GM12878 (cell line): ENCODE results near the gene UNC5B. TPM values are rescaled to one million over a fixed set of nuclear protein-coding genes. Genes with fewer than 3 reads are reported as not detected.

Source experiments
- ATAC-seq: fragments of 200-7000 bp; cut with Tn5 transposase; 3 replicates; pipeline ENCODE4 v1.9.1; 2020; ENCODE audit warnings: mild to moderate bottlenecking, moderate library complexity
- BruUV-seq: library from RNA; stranded (reverse); fragments of 400-500 nt; replicated peaks from 2 replicates; lab custom pipeline; 2021; lab: Mats Ljungman, UMichigan
- CTCF ChIA-PET: fragments of 300-600 bp; sonication (Branson Sonifier 250); formaldehyde crosslinking; extraction: SDS; loops from one replicate; lab custom pipeline; 2021; ENCODE audit warnings: inconsistent platforms; lab: Yijun Ruan, JAX
- POLR2A ChIA-PET: fragments of 350-600 bp; formaldehyde crosslinking; extraction: SDS; loops from one replicate; lab custom pipeline; 2021; ENCODE audit warnings: inconsistent platforms; lab: Charles Lee
- RAD21 ChIA-PET: fragments of 300-600 bp; sonication (Branson Sonifier 250); formaldehyde crosslinking; loops from one replicate; lab custom pipeline; 2023; ENCODE audit warnings: antibody characterized with exemption; ENCODE audit not compliant: unreplicated experiment; lab: Charles Lee
- SMC1A ChIA-PET: fragments of 300-600 bp; sonication (Branson Sonifier 250); formaldehyde crosslinking; loops from one replicate; lab custom pipeline; 2023; ENCODE audit not compliant: unreplicated experiment, uncharacterized antibody; lab: Charles Lee
- DNase-seq: peaks from one replicate; pipeline ENCODE4 v3.0.0-alpha.2; 2011; ENCODE audit warnings: low read depth, low spot score
- FAIRE-seq: peaks from 3 replicates; lab custom pipeline; 2011; peaks lifted over from hg19 to GRCh38; lab: Jason Lieb, UNC
- H2AFZ ChIP-seq: 2 replicates; pipeline ENCODE4 v1.6.0; 2011; ENCODE audit warnings: low read depth, low read length, control low read depth; ENCODE audit not compliant: control insufficient read depth
- H3K27ac ChIP-seq: 2 replicates; pipeline ENCODE4 v1.5.1; 2011; ENCODE audit warnings: control low read depth; ENCODE audit not compliant: control insufficient read depth, insufficient read depth
- H3K27me3 ChIP-seq, 2 experiments: replicated peaks in 1 of 2; 2 replicates each; pipeline versions ENCODE4 v1.6.0 to v1.6.1; 2011; ENCODE audit warnings: low read length in 1 of 2; ENCODE audit not compliant: control insufficient read depth in 2 of 2, insufficient read depth in 2 of 2
- H3K36me3 ChIP-seq, 2 experiments: 2 replicates each; pipeline ENCODE4 v1.5.1; 2011; ENCODE audit warnings: low read length in 1 of 2; ENCODE audit not compliant: control insufficient read depth in 2 of 2, insufficient read depth in 2 of 2
- H3K4me1 ChIP-seq: 2 replicates; pipeline ENCODE4 v1.6.1; 2011; ENCODE audit warnings: mild to moderate bottlenecking, low read length, moderate library complexity, mixed read lengths; ENCODE audit not compliant: control insufficient read depth, insufficient read depth
- H3K4me2 ChIP-seq: 2 replicates; pipeline ENCODE4 v1.6.0; 2011; ENCODE audit warnings: control low read depth; ENCODE audit not compliant: control insufficient read depth, insufficient read depth
- H3K4me3 ChIP-seq: fragments of 200-600 bp; sonication (generic); 2 replicates; pipeline ENCODE4 v1.5.1; 2016
- H3K79me2 ChIP-seq: 2 replicates; pipeline ENCODE4 v1.6.0; 2011; ENCODE audit warnings: low read length; ENCODE audit not compliant: control insufficient read depth, insufficient read depth
- H3K9ac ChIP-seq: 2 replicates; pipeline ENCODE4 v1.8.0; 2011; ENCODE audit warnings: low read length, control low read depth, mixed read lengths; ENCODE audit not compliant: control insufficient read depth, insufficient read depth
- H3K9me3 ChIP-seq: replicated peaks from 3 replicates; pipeline ENCODE4 v1.5.1; 2011; ENCODE audit warnings: mild to moderate bottlenecking, low read length; ENCODE audit not compliant: control insufficient read depth, insufficient read depth
- H4K20me1 ChIP-seq: 2 replicates; pipeline ENCODE4 v1.6.0; 2011; ENCODE audit not compliant: control insufficient read depth, insufficient read depth
- FOS ChIP-seq: IDR thresholded peaks from 3 replicates; pipeline ENCODE4 v1.6.1; 2011; ENCODE audit warnings: borderline replicate concordance; ENCODE audit not compliant: insufficient read length; ENCODE audit errors: extremely low read depth
- FOXM1 ChIP-seq: IDR thresholded peaks from 2 replicates; pipeline ENCODE4 v1.6.1; 2012; ENCODE audit warnings: low read depth, mild to moderate bottlenecking, inconsistent platforms, low read length, moderate library complexity
- HSF1 ChIP-seq: fragments of 150-350 bp; IDR thresholded peaks from 2 replicates; pipeline ENCODE4 v1.6.1; 2014; ENCODE audit warnings: mild to moderate bottlenecking, low read depth, low read length
- IKZF2 ChIP-seq, 2 experiments: fragments of 450-650 bp; IDR thresholded peaks; 2 replicates each; pipeline ENCODE4 v1.6.1; 2017; ENCODE audit warnings: mild to moderate bottlenecking in 2 of 2, moderate library complexity in 2 of 2
- RBBP5 ChIP-seq: fragments of 200-600 bp; sonication (generic); conservative IDR thresholded peaks from 2 replicates; pipeline ENCODE4 v1.6.1; 2016
- TAF1 ChIP-seq: IDR thresholded peaks from 2 replicates; pipeline ENCODE4 v1.6.1; 2011; ENCODE audit warnings: mild to moderate bottlenecking, low read depth, low read length, borderline replicate concordance
- WRNIP1 ChIP-seq: IDR thresholded peaks from 2 replicates; pipeline ENCODE4 v1.6.1; 2011; ENCODE audit warnings: low read depth, low read length, improper control_type of control experiment, borderline replicate concordance
- YBX1 ChIP-seq: fragments of 450-650 bp; IDR thresholded peaks from 2 replicates; pipeline ENCODE4 v1.6.1; 2016; ENCODE audit warnings: antibody characterized with exemption
- ZNF274 ChIP-seq: IDR thresholded peaks from one replicate; pipeline ENCODE4 v1.8.0; 2011; ENCODE audit not compliant: insufficient read length, insufficient read depth
- WGBS: methylation state at CpG from one replicate; pipeline ENCODE4 v1.1.6; 2016; ENCODE audit warnings: low lambda C conversion rate; ENCODE audit not compliant: insufficient replicate concordance, insufficient coverage; ENCODE audit errors: missing lambda C conversion rate; 5-methylcytosine and 5-hydroxymethylcytosine counted together
- in situ Hi-C: fragments of 300-500 bp; cut with MboI; formaldehyde crosslinking; loops from 9 replicates; pipeline ENCODE4 v1.14.3; 2018; ENCODE audit warnings: mixed read lengths
- intact Hi-C: fragments of 100-400 bp; cut with micrococcal nuclease; formaldehyde crosslinking; loops from one replicate; pipeline ENCODE4 v1.14.2; 2022; ENCODE audit not compliant: unreplicated experiment
- polyA plus RNA-seq, 11 experiments: library from polyadenylated mRNA; depleted of rRNA in 4 of 11; unstranded in 6 of 11; stranded (reverse) in 5 of 11; fragments of >200 nt; fragmentation: Nextera tagmentation in 4 of 11; fragmentation: Illumina TruSeq in 1 of 11; extraction: Ambion mirVana in 4 of 11; extraction: Trizol in 1 of 11; gene quantifications; 1 replicate in 1 of 11; 2 replicates in 10 of 11; pipeline versions ENCODE4 v1.2.1 to v1.2.3, GENCODE V29; 2011 to 2016; ENCODE audit warnings: inconsistent platforms in 2 of 11, missing spikeins in 2 of 11, low read depth in 1 of 11
- total RNA-seq, 4 experiments: library from RNA; depleted of rRNA in 3 of 4; stranded (reverse); fragments of >200 nt in 3 of 4; fragmentation: Illumina TruSeq in 1 of 4; extraction: Trizol in 1 of 4; gene quantifications; 2 replicates each; pipeline versions ENCODE4 v1.2.1 to v1.2.3, GENCODE V29; 2013 to 2021
- TF ChIP-seq, protein P1 (sequence below): fragments of 450-650 bp; IDR thresholded peaks from 2 replicates; pipeline ENCODE4 v1.6.1; 2016; ENCODE audit warnings: mild to moderate bottlenecking
- TF ChIP-seq, protein P2 (sequence below): fragments of 450-650 bp; IDR thresholded peaks from 2 replicates; pipeline ENCODE4 v1.6.1; 2017; ENCODE audit warnings: low read depth, mild to moderate bottlenecking, moderate library complexity
- TF ChIP-seq, protein P3 (sequence below): fragments of 450-650 bp; IDR thresholded peaks from 2 replicates; pipeline ENCODE4 v1.6.1; 2018; ENCODE audit warnings: mild to moderate bottlenecking, low read depth, moderate library complexity; ENCODE audit not compliant: partially characterized antibody

Gene UNC5B
- total and polyA plus RNA-seq, 10 of the 15 experiments (the other 5 are each of a cell fraction or from before 2014, with no cell fraction given) = 0.03 to 0.08 TPM; not detected in 8

DNA sequence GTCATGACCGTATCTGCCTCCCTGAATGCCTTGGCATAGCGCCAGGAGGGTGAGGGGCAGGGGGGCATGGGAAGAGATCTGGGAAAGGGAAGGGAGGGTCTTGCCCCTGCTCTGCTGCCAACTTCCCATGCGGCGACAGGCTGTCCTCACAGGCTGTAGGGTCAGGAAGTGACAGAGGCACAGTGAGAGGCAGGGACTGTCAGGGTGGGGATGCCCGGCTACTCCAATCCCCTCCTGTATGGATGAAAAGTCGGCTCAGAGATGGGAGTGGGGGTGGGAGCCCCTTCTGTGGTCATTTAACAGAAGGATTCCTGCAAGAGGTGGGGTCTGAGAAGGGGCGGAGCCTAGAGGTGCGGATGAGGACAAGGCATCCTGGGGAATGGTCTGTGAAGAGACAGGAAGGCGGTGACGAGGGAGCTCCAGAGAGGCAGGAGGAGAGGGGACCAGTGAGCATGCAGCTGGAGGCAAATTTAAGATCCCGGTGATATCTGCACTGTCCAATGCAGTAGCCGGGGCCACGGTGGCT lies 20.8 kb upstream of the UNC5B start:
- H3K4me2 ChIP-seq = no peak overlapping the region
- ChIA-PET CTCF (no interaction called here), SMC1A (no interaction called here), POLR2A (no interaction called here), RAD21 (no interaction called here)
- BruUV-seq = no TSS peak
- H3K4me3 ChIP-seq = no peak overlapping the region
- ATAC-seq (no peak), DNase-seq (no peak), FAIRE-seq (no peak)
- H3K27me3 ChIP-seq = peaks cover 0 to 2% of the 10 kb centered on the region in 2 experiments; a peak in 1 of 4 replicates
- no peaks in the 10 kb centered on the region for H3K36me3 ChIP-seq
- H3K27ac ChIP-seq = no peak overlapping the region
- TF ChIP-seq FOXM1 (no peak), WRNIP1 (no peak), TAF1 (no peak), YBX1 (no peak), FOS (no peak), RBBP5 (no peak), ZNF274 (no peak), HSF1 (no peak), IKZF2 (IDR thresholded peaks at IDR 0.05) (no peak)
- TF ChIP-seq, protein P1, sequence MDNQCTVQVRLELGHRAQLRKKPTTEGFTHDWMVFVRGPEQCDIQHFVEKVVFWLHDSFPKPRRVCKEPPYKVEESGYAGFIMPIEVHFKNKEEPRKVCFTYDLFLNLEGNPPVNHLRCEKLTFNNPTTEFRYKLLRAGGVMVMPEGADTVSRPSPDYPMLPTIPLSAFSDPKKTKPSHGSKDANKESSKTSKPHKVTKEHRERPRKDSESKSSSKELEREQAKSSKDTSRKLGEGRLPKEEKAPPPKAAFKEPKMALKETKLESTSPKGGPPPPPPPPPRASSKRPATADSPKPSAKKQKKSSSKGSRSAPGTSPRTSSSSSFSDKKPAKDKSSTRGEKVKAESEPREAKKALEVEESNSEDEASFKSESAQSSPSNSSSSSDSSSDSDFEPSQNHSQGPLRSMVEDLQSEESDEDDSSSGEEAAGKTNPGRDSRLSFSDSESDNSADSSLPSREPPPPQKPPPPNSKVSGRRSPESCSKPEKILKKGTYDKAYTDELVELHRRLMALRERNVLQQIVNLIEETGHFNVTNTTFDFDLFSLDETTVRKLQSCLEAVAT = no peak
- TF ChIP-seq, protein P2, sequence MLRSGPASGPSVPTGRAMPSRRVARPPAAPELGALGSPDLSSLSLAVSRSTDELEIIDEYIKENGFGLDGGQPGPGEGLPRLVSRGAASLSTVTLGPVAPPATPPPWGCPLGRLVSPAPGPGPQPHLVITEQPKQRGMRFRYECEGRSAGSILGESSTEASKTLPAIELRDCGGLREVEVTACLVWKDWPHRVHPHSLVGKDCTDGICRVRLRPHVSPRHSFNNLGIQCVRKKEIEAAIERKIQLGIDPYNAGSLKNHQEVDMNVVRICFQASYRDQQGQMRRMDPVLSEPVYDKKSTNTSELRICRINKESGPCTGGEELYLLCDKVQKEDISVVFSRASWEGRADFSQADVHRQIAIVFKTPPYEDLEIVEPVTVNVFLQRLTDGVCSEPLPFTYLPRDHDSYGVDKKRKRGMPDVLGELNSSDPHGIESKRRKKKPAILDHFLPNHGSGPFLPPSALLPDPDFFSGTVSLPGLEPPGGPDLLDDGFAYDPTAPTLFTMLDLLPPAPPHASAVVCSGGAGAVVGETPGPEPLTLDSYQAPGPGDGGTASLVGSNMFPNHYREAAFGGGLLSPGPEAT = no peak
- TF ChIP-seq, protein P3, sequence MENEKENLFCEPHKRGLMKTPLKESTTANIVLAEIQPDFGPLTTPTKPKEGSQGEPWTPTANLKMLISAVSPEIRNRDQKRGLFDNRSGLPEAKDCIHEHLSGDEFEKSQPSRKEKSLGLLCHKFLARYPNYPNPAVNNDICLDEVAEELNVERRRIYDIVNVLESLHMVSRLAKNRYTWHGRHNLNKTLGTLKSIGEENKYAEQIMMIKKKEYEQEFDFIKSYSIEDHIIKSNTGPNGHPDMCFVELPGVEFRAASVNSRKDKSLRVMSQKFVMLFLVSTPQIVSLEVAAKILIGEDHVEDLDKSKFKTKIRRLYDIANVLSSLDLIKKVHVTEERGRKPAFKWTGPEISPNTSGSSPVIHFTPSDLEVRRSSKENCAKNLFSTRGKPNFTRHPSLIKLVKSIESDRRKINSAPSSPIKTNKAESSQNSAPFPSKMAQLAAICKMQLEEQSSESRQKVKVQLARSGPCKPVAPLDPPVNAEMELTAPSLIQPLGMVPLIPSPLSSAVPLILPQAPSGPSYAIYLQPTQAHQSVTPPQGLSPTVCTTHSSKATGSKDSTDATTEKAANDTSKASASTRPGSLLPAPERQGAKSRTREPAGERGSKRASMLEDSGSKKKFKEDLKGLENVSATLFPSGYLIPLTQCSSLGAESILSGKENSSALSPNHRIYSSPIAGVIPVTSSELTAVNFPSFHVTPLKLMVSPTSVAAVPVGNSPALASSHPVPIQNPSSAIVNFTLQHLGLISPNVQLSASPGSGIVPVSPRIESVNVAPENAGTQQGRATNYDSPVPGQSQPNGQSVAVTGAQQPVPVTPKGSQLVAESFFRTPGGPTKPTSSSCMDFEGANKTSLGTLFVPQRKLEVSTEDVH = no peak
- H3K4me1 ChIP-seq = no peaks in the 10 kb centered on the region
- no peak overlapping the region for H3K9ac ChIP-seq
- no peaks in the 10 kb centered on the region; the same call in 2 of the 3 replicates for H3K9me3 ChIP-seq
- no peak overlapping the region for H2AFZ ChIP-seq
- H3K79me2 ChIP-seq = no peaks in the 10 kb centered on the region
- H4K20me1 ChIP-seq = no peaks in the 10 kb centered on the region
- intact Hi-C loops (no loop called here), in situ Hi-C loops (no loop called here)
- 29% methylated on average over 13 of the region's 13 CpGs for WGBS
